SK-N-SH treated with all-trans-retinoic acid at 6 μM for 48 hours (cell line): ENCODE measurements around the gene PKMYT1.

Experiments used
- BACH2 ChIP-seq: fragments of 250-450 bp; sonication (Bioruptor Pico); IDR thresholded peaks from 2 replicates; pipeline ENCODE4 v1.9.0; 2021; ENCODE audit warnings: mild to moderate bottlenecking, borderline replicate concordance
- CSRNP3 ChIP-seq: fragments of 250-450 bp; sonication (Bioruptor Pico); IDR thresholded peaks from 2 replicates; pipeline ENCODE4 v1.5.1; 2021; ENCODE audit warnings: mild to moderate bottlenecking, moderate library complexity
- ESRRG ChIP-seq: fragments of 250-450 bp; sonication (Bioruptor Pico); IDR thresholded peaks from 2 replicates; pipeline ENCODE4 v1.6.1; 2021; ENCODE audit warnings: mild to moderate bottlenecking
- GLIS3 ChIP-seq: fragments of 250-450 bp; sonication (Bioruptor Pico); IDR thresholded peaks from 2 replicates; pipeline ENCODE4 v1.5.0; 2020; ENCODE audit warnings: mild to moderate bottlenecking, moderate library complexity
- OSR1 ChIP-seq: fragments of 250-450 bp; sonication (Bioruptor Pico); IDR thresholded peaks from 2 replicates; pipeline ENCODE4 v1.8.0; 2022; ENCODE audit warnings: moderate library complexity, mild to moderate bottlenecking, inconsistent platforms
- PATZ1 ChIP-seq: fragments of 250-450 bp; sonication (Bioruptor Pico); IDR thresholded peaks from 2 replicates; pipeline ENCODE4 v1.8.0; 2020; ENCODE audit warnings: mild to moderate bottlenecking, moderate library complexity, borderline replicate concordance
- POU6F1 ChIP-seq: fragments of 250-450 bp; sonication (Bioruptor Pico); IDR thresholded peaks from 2 replicates; pipeline ENCODE4 v1.8.0; 2021; ENCODE audit warnings: low read depth, mild to moderate bottlenecking, moderate library complexity, borderline replicate concordance
- SNAI2 ChIP-seq: fragments of 250-450 bp; sonication (Bioruptor Pico); IDR thresholded peaks from 2 replicates; pipeline ENCODE4 v1.5.0; 2020; ENCODE audit warnings: mild to moderate bottlenecking, moderate library complexity
- TCF4 ChIP-seq: fragments of 250-450 bp; sonication (Bioruptor Pico); IDR thresholded peaks from 2 replicates; pipeline ENCODE4 v1.8.0; 2021; ENCODE audit warnings: mild to moderate bottlenecking, moderate library complexity, borderline replicate concordance
- ZFP3 ChIP-seq: fragments of 250-450 bp; sonication (Bioruptor Pico); IDR thresholded peaks from 2 replicates; pipeline ENCODE4 v1.5.0; 2020; ENCODE audit warnings: mild to moderate bottlenecking, moderate library complexity
- ZFP30 ChIP-seq: fragments of 450-650 bp; formaldehyde crosslinking; IDR thresholded peaks from 2 replicates; pipeline ENCODE4 v1.5.0; 2022; ENCODE audit warnings: mild to moderate bottlenecking, moderate library complexity
- ZNF70 ChIP-seq: fragments of 450-650 bp; formaldehyde crosslinking; IDR thresholded peaks from 2 replicates; pipeline ENCODE4 v1.5.0; 2020; ENCODE audit warnings: mild to moderate bottlenecking, moderate library complexity
- TF ChIP-seq, protein P1 (sequence below): fragments of 250-450 bp; sonication (Bioruptor Pico); IDR thresholded peaks from 2 replicates; pipeline ENCODE4 v1.5.1; 2020; ENCODE audit warnings: low read depth, mild to moderate bottlenecking, moderate library complexity

- TF ChIP-seq SNAI2 (no peak), PATZ1 (peak; percentile 98), OSR1 (CRISPR knock-in tag) (no peak), CSRNP3 (no peak), BACH2 (no peak), ZFP30 (CRISPR knock-in tag) (no peak), ZFP3 (CRISPR knock-in tag) (no peak), ZNF70 (CRISPR knock-in tag) (no peak), TCF4 (CRISPR knock-in tag) (no peak), GLIS3 (CRISPR knock-in tag) (peak; percentile 88), POU6F1 (CRISPR knock-in tag) (no peak), ESRRG (CRISPR knock-in tag) (no peak)
- TF ChIP-seq, protein P1, sequence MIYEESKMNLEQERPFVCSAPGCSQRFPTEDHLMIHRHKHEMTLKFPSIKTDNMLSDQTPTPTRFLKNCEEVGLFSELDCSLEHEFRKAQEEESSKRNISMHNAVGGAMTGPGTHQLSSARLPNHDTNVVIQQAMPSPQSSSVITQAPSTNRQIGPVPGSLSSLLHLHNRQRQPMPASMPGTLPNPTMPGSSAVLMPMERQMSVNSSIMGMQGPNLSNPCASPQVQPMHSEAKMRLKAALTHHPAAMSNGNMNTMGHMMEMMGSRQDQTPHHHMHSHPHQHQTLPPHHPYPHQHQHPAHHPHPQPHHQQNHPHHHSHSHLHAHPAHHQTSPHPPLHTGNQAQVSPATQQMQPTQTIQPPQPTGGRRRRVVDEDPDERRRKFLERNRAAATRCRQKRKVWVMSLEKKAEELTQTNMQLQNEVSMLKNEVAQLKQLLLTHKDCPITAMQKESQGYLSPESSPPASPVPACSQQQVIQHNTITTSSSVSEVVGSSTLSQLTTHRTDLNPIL (CRISPR knock-in tag): peak; percentile 73; the same call in 1 of the 2 replicates
Observed at GRCh38 chr16:3020604-3021448, 40.6 kb upstream of the PKMYT1 start.
